Measurements from ENCODE around the gene ADAMTS7.
"Not testable (repeated sequence)": the region's sequence is repeated elsewhere in the genome, so short reads cannot be mapped to it uniquely, and the experiment has no call there.

DNA sequence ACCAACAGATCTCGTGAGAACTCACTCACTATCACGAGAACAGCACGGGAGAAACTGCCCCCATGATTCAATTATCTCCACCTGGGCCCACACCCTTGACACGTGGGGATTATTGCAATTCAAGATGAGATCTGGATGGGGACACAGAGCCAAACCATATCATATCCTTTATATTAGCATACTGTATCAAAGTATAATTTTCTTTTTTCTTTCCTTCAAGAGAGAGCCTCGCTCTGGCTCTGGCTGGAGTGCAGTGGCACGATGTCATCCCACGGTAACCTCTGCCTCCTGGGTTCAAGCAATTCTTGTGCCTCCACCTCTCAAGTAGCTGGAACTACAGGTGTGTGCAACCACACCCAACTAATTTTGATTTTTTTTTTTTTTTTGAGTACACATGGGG is 63.4 kb downstream of the ADAMTS7 start:
- TF ChIP-seq, protein P1, sequence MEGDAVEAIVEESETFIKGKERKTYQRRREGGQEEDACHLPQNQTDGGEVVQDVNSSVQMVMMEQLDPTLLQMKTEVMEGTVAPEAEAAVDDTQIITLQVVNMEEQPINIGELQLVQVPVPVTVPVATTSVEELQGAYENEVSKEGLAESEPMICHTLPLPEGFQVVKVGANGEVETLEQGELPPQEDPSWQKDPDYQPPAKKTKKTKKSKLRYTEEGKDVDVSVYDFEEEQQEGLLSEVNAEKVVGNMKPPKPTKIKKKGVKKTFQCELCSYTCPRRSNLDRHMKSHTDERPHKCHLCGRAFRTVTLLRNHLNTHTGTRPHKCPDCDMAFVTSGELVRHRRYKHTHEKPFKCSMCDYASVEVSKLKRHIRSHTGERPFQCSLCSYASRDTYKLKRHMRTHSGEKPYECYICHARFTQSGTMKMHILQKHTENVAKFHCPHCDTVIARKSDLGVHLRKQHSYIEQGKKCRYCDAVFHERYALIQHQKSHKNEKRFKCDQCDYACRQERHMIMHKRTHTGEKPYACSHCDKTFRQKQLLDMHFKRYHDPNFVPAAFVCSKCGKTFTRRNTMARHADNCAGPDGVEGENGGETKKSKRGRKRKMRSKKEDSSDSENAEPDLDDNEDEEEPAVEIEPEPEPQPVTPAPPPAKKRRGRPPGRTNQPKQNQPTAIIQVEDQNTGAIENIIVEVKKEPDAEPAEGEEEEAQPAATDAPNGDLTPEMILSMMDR (conservative IDR thresholded peaks at IDR 0.05 in 1 of 2, IDR thresholded peaks at IDR 0.05 in 1 of 2; ENCODE audit: low read depth in 1 of 2, low read length in 2 of 2): not testable (repeated sequence)
- TF ChIP-seq EZH2 (IDR thresholded peaks at IDR 0.05; ENCODE audit: low read length, missing control alignments): not testable (repeated sequence)

All from fibroblast of lung (primary cell).